Measurements from ENCODE around the gene C6.

DNA sequence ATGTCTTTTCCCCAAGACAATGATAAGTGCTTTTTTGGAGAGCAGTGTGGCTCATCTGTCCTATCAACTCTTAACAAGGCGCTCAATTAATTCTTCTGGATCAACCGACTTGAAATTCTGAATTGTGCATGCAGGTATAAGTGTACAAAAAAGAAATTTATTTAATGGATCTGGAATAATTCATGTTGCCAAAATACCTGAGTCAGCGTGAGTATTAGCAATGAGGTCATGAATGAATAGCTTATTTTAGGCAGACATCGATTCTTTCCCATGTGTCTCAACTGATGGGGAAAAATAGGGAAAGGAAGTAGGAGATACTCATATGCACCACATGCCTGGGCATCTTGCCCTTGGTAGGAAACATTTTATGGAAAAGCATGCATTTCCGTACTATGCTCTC, 68.0 kb downstream of the C6 start:
- TF ChIP-seq, protein P1, sequence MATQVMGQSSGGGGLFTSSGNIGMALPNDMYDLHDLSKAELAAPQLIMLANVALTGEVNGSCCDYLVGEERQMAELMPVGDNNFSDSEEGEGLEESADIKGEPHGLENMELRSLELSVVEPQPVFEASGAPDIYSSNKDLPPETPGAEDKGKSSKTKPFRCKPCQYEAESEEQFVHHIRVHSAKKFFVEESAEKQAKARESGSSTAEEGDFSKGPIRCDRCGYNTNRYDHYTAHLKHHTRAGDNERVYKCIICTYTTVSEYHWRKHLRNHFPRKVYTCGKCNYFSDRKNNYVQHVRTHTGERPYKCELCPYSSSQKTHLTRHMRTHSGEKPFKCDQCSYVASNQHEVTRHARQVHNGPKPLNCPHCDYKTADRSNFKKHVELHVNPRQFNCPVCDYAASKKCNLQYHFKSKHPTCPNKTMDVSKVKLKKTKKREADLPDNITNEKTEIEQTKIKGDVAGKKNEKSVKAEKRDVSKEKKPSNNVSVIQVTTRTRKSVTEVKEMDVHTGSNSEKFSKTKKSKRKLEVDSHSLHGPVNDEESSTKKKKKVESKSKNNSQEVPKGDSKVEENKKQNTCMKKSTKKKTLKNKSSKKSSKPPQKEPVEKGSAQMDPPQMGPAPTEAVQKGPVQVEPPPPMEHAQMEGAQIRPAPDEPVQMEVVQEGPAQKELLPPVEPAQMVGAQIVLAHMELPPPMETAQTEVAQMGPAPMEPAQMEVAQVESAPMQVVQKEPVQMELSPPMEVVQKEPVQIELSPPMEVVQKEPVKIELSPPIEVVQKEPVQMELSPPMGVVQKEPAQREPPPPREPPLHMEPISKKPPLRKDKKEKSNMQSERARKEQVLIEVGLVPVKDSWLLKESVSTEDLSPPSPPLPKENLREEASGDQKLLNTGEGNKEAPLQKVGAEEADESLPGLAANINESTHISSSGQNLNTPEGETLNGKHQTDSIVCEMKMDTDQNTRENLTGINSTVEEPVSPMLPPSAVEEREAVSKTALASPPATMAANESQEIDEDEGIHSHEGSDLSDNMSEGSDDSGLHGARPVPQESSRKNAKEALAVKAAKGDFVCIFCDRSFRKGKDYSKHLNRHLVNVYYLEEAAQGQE (tag by site-specific recombination; IDR thresholded peaks at IDR 0.05) = no peak
- no peak for TF ChIP-seq ZNF571 (tag by site-specific recombination; IDR thresholded peaks at IDR 0.05)
- TF ChIP-seq, protein P2, sequence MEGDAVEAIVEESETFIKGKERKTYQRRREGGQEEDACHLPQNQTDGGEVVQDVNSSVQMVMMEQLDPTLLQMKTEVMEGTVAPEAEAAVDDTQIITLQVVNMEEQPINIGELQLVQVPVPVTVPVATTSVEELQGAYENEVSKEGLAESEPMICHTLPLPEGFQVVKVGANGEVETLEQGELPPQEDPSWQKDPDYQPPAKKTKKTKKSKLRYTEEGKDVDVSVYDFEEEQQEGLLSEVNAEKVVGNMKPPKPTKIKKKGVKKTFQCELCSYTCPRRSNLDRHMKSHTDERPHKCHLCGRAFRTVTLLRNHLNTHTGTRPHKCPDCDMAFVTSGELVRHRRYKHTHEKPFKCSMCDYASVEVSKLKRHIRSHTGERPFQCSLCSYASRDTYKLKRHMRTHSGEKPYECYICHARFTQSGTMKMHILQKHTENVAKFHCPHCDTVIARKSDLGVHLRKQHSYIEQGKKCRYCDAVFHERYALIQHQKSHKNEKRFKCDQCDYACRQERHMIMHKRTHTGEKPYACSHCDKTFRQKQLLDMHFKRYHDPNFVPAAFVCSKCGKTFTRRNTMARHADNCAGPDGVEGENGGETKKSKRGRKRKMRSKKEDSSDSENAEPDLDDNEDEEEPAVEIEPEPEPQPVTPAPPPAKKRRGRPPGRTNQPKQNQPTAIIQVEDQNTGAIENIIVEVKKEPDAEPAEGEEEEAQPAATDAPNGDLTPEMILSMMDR (tag by site-specific recombination; IDR thresholded peaks at IDR 0.05) = no peak
- TF ChIP-seq ZSCAN16 (tag by site-specific recombination; IDR thresholded peaks at IDR 0.05) = no peak
- no peak for TF ChIP-seq IKZF3 (tag by site-specific recombination; IDR thresholded peaks at IDR 0.05)
- no peak for TF ChIP-seq ZNF140 (tag by site-specific recombination; IDR thresholded peaks at IDR 0.05)

Measured in HEK293 (cell line).